Neural cell (in vitro differentiated cells): ENCODE results near the gene PRKAG2. TPM values are rescaled to one million over a fixed set of nuclear protein-coding genes. Genes with fewer than 3 reads are reported as not detected.

Experiments
- H2AFZ ChIP-seq: fragments of 200-600, 300-800 bp; sonication (generic), shearing (Covaris generic); 2 replicates; pipeline ENCODE4 v1.6.0; 2014; ENCODE audit warnings: low read depth, mild to moderate bottlenecking, antibody characterized with exemption, low read length, moderate library complexity
- H3F3A ChIP-seq: fragments of 200-600 bp; shearing (Covaris generic); 2 replicates; pipeline ENCODE4 v1.6.1; 2016; ENCODE audit warnings: mild to moderate bottlenecking, moderate library complexity, mixed read lengths, antibody characterized with exemption, low read length; ENCODE audit not compliant: insufficient read depth, poor library complexity, severe bottlenecking
- H3K27ac ChIP-seq: fragments of 200-600, 300-800 bp; sonication (generic), shearing (Covaris generic); 2 replicates; pipeline ENCODE4 v1.5.1; 2014; ENCODE audit warnings: mild to moderate bottlenecking, low read length, moderate library complexity
- H3K27me3 ChIP-seq: fragments of 300-800, 200-600 bp; sonication (generic), shearing (Covaris generic); 2 replicates; pipeline ENCODE4 v1.6.0; 2014; ENCODE audit warnings: mild to moderate bottlenecking, low read depth, low read length, moderate library complexity; ENCODE audit not compliant: insufficient read depth
- H3K36me3 ChIP-seq: fragments of 300-800, 200-600 bp; sonication (generic), shearing (Covaris generic); 2 replicates; pipeline ENCODE4 v1.5.1; 2014; ENCODE audit warnings: mild to moderate bottlenecking, antibody characterized with exemption, low read length, moderate library complexity; ENCODE audit not compliant: insufficient read depth
- H3K4me2 ChIP-seq: fragments of 300-800, 200-600 bp; sonication (generic), shearing (Covaris generic); 2 replicates; pipeline ENCODE4 v1.6.0; 2014; ENCODE audit warnings: mild to moderate bottlenecking, low read length
- H3K4me3 ChIP-seq: fragments of 300-800, 200-600 bp; sonication (generic), shearing (Covaris generic); 2 replicates; pipeline ENCODE4 v1.5.1; 2014; ENCODE audit warnings: mild to moderate bottlenecking, low read length, moderate library complexity
- H3K79me2 ChIP-seq: fragments of 200-600 bp; shearing (Covaris generic); replicated peaks from 2 replicates; pipeline ENCODE4 v1.6.0; 2014; ENCODE audit warnings: mild to moderate bottlenecking, low read length, moderate library complexity; ENCODE audit not compliant: insufficient read depth
- H3K9ac ChIP-seq: fragments of 300-800, 200-600 bp; sonication (generic), shearing (Covaris generic); 2 replicates; pipeline ENCODE4 v1.6.1; 2016; ENCODE audit warnings: mild to moderate bottlenecking, low read length, mixed read lengths
- H3K9me2 ChIP-seq: fragments of 200-600 bp; shearing (Covaris generic); 2 replicates; pipeline ENCODE4 v1.6.1; 2016; ENCODE audit warnings: mild to moderate bottlenecking, low read length, mixed read lengths; ENCODE audit not compliant: insufficient read depth
- H3K9me3 ChIP-seq: fragments of 200-600, 300-800 bp; sonication (generic), shearing (Covaris generic); 2 replicates; pipeline ENCODE4 v1.6.1; 2016; ENCODE audit warnings: mild to moderate bottlenecking, mixed run types, low read length, moderate library complexity, mixed read lengths
- H4K20me1 ChIP-seq: fragments of 200-600 bp; shearing (Covaris generic); 2 replicates; pipeline ENCODE4 v1.6.1; 2016; ENCODE audit warnings: mild to moderate bottlenecking, mixed run types; ENCODE audit not compliant: insufficient read depth
- CTCF ChIP-seq: fragments of 450-650 bp; IDR thresholded peaks from 2 replicates; pipeline ENCODE4 v1.5.1; 2014; ENCODE audit warnings: antibody characterized with exemption, mild to moderate bottlenecking, moderate library complexity; ENCODE audit not compliant: poor library complexity, severe bottlenecking
- EP300 ChIP-seq: fragments of 450-650 bp; conservative IDR thresholded peaks from 2 replicates; pipeline ENCODE4 v1.6.1; 2014; ENCODE audit warnings: antibody characterized with exemption, mild to moderate bottlenecking, moderate library complexity; ENCODE audit not compliant: poor library complexity, severe bottlenecking
- EZH2 ChIP-seq: fragments of 200-600, 300-800 bp; shearing (Covaris generic), sonication (generic); IDR thresholded peaks from 2 replicates; pipeline ENCODE4 v1.6.1; 2014; ENCODE audit warnings: antibody characterized with exemption, low read length, borderline replicate concordance, mild to moderate bottlenecking; ENCODE audit not compliant: insufficient read depth, poor library complexity, severe bottlenecking
- MXI1 ChIP-seq: fragments of 450-650 bp; conservative IDR thresholded peaks from 2 replicates; pipeline ENCODE4 v1.6.1; 2014; ENCODE audit warnings: antibody characterized with exemption, mild to moderate bottlenecking; ENCODE audit not compliant: poor library complexity, severe bottlenecking
- POLR2AphosphoS5 ChIP-seq: IDR thresholded peaks from 2 replicates; pipeline ENCODE4 v1.6.1; 2012
- RAD21 ChIP-seq: fragments of 450-650 bp; conservative IDR thresholded peaks from 2 replicates; pipeline ENCODE4 v1.6.1; 2014; ENCODE audit warnings: antibody characterized with exemption, mild to moderate bottlenecking, moderate library complexity
- REST ChIP-seq: IDR thresholded peaks from 2 replicates; pipeline ENCODE4 v1.6.1; 2012; ENCODE audit warnings: borderline replicate concordance
- SMC3 ChIP-seq: fragments of 450-650 bp; conservative IDR thresholded peaks from 2 replicates; pipeline ENCODE4 v1.6.1; 2014; ENCODE audit warnings: antibody characterized with exemption, mild to moderate bottlenecking, moderate library complexity; ENCODE audit not compliant: poor library complexity
- TAF1 ChIP-seq: IDR thresholded peaks from 2 replicates; pipeline ENCODE4 v1.6.1; 2012; ENCODE audit warnings: low read depth
- polyA plus RNA-seq: library from polyadenylated mRNA; depleted of rRNA; stranded (reverse); fragments of >200 nt; gene quantifications from 2 replicates; pipeline ENCODE4 v1.2.3, GENCODE V29; 2014

PRKAG2 gene
- polyA plus RNA-seq, 1 donor from 2014 or later: 22.9 TPM

- H3K4me3 ChIP-seq: no peak overlapping the region
- H3K27ac ChIP-seq: no peak overlapping the region
Measured at GRCh38 chr7:151775547-151776443, 101.1 kb downstream of the PRKAG2 start.

More at GRCh38 chr7:151775547-151776443, 101.1 kb downstream of the PRKAG2 start:
- Histone ChIP-seq H2AFZ (no peak overlapping the region), H3K4me2 (no peak overlapping the region), H3K9ac (no peak overlapping the region), H4K20me1 (no peaks in the 10 kb centered on the region), H3K27me3 (no peaks in the 10 kb centered on the region), H3K9me2 (no peaks in the 10 kb centered on the region), H3K36me3 (no peaks in the 10 kb centered on the region), H3K79me2 (no peaks in the 10 kb centered on the region), H3F3A (no peaks in the 10 kb centered on the region), H3K9me3 (no peaks in the 10 kb centered on the region)
- TF ChIP-seq TAF1 (no peak), EP300 (no peak), EZH2 (no peak), SMC3 (no peak), POLR2AphosphoS5 (no peak), RAD21 (no peak), REST (no peak), MXI1 (no peak), CTCF (no peak)
